ENCODE results near the gene LDLRAD3. TPM values are rescaled to one million over a fixed set of nuclear protein-coding genes. Genes with fewer than 3 reads are reported as not detected.

The LDLRAD3 gene
- polyA plus RNA-seq, 1 donor (not counting 4 experiments of a cell fraction or from before 2014, with no cell fraction given) = 13.1 TPM

GRCh38 chr11:35933320-35933871 is 10.5 kb upstream of the LDLRAD3 start:
- no peak for FAIRE-seq
- no peak overlapping the region for H3K4me2 ChIP-seq (ENCODE audit: control insufficient read depth, extremely low read depth, insufficient read depth, low read depth, low read length)

GRCh38 chr11:35934271-35934670 is 9.6 kb upstream of the LDLRAD3 start:
- no peak overlapping the region for H3K9ac ChIP-seq (ENCODE audit: control insufficient read depth, extremely low read depth, insufficient read depth, low read length)
- no peaks in the 10 kb centered on the region for H3K36me3 ChIP-seq (ENCODE audit: control insufficient read depth in 2 of 2, extremely low read depth in 1 of 2, insufficient read depth in 2 of 2, low read length in 2 of 2)
- TF ChIP-seq EZH2 (IDR thresholded peaks at IDR 0.05; ENCODE audit: low read length) (no peak), CTCF (optimal IDR thresholded peaks at IDR 0.05 in 1 of 3, IDR thresholded peaks at IDR 0.05 in 1 of 3, conservative IDR thresholded peaks at IDR 0.05 in 1 of 3; ENCODE audit: extremely low read depth in 1 of 3, insufficient read depth in 2 of 3, low read length in 3 of 3) (no peak)
- no peak for FAIRE-seq
- DNase-seq (ENCODE audit: low read depth, low spot score) = no peak
- H4K20me1 ChIP-seq (ENCODE audit: control insufficient read depth, extremely low read depth, insufficient read depth, low read length) = no peaks in the 10 kb centered on the region
- no peaks in the 10 kb centered on the region for H3K27me3 ChIP-seq (ENCODE audit: control insufficient read depth, extremely low read depth, insufficient read depth, low read length)
- H2AFZ ChIP-seq (ENCODE audit: control insufficient read depth, low read length) = no peak overlapping the region
- no peak overlapping the region for H3K4me3 ChIP-seq (ENCODE audit: control insufficient read depth in 2 of 3, extremely low read depth in 1 of 3, insufficient read depth in 2 of 3, low read depth in 1 of 3, low read length in 3 of 3)
- peaks cover 29% of the 10 kb centered on the region for H3K4me1 ChIP-seq (ENCODE audit: control insufficient read depth, extremely low read depth, insufficient read depth, low read length)
- no peaks in the 10 kb centered on the region for H3K9me1 ChIP-seq (ENCODE audit: control insufficient read depth, extremely low read depth, insufficient read depth, low read length)
- no peak overlapping the region for H3K27ac ChIP-seq (ENCODE audit: control insufficient read depth, insufficient read depth, low read length)
- dilution Hi-C loops (cut with MboI; ENCODE audit: extremely low pct_ligation_motif_present, low sequenced_read_pairs) = no loop called here
- no peak overlapping the region for H3K4me2 ChIP-seq (ENCODE audit: control insufficient read depth, extremely low read depth, insufficient read depth, low read depth, low read length)
- H3K9me3 ChIP-seq (ENCODE audit: control insufficient read depth, low read depth, low read length) = peaks cover 3% of the 10 kb centered on the region
- H3K79me2 ChIP-seq (ENCODE audit: control insufficient read depth, insufficient read depth, low read length) = no peaks in the 10 kb centered on the region

More at GRCh38 chr11:35933320-35933871, 10.5 kb upstream of the LDLRAD3 start:
- Histone ChIP-seq H3K9me1 (ENCODE audit: control insufficient read depth, extremely low read depth, insufficient read depth, low read length) (no peaks in the 10 kb centered on the region), H2AFZ (ENCODE audit: control insufficient read depth, low read length) (no peak overlapping the region), H3K4me1 (ENCODE audit: control insufficient read depth, extremely low read depth, insufficient read depth, low read length) (peaks cover 33% of the 10 kb centered on the region), H4K20me1 (ENCODE audit: control insufficient read depth, extremely low read depth, insufficient read depth, low read length) (no peaks in the 10 kb centered on the region), H3K79me2 (ENCODE audit: control insufficient read depth, insufficient read depth, low read length) (no peaks in the 10 kb centered on the region), H3K27ac (ENCODE audit: control insufficient read depth, insufficient read depth, low read length) (no peak overlapping the region), H3K9me3 (ENCODE audit: control insufficient read depth, low read depth, low read length) (peaks cover 3% of the 10 kb centered on the region), H3K36me3 (ENCODE audit: control insufficient read depth in 2 of 2, extremely low read depth in 1 of 2, insufficient read depth in 2 of 2, low read length in 2 of 2) (no peaks in the 10 kb centered on the region), H3K27me3 (ENCODE audit: control insufficient read depth, extremely low read depth, insufficient read depth, low read length) (no peaks in the 10 kb centered on the region), H3K4me3 (ENCODE audit: control insufficient read depth in 2 of 3, extremely low read depth in 1 of 3, insufficient read depth in 2 of 3, low read depth in 1 of 3, low read length in 3 of 3) (no peak overlapping the region), H3K9ac (ENCODE audit: control insufficient read depth, extremely low read depth, insufficient read depth, low read length) (no peak overlapping the region)
- no peak for DNase-seq (ENCODE audit: low read depth, low spot score)
- dilution Hi-C loops (cut with MboI; ENCODE audit: extremely low pct_ligation_motif_present, low sequenced_read_pairs) = no loop called here
- TF ChIP-seq CTCF (optimal IDR thresholded peaks at IDR 0.05 in 1 of 3, IDR thresholded peaks at IDR 0.05 in 1 of 3, conservative IDR thresholded peaks at IDR 0.05 in 1 of 3; ENCODE audit: extremely low read depth in 1 of 3, insufficient read depth in 2 of 3, low read length in 3 of 3) (no peak), EZH2 (IDR thresholded peaks at IDR 0.05; ENCODE audit: low read length) (no peak)

All from keratinocyte (primary cell).